Bronchial epithelial cell (primary cell): Measurements from ENCODE around the gene TUT7. TPM values are rescaled to one million over a fixed set of nuclear protein-coding genes. Genes with fewer than 3 reads are reported as not detected.
"Not testable (repeated sequence)": the region's sequence is repeated elsewhere in the genome, so short reads cannot be mapped to it uniquely, and the experiment has no call there.

Experiments
- DNase-seq: peaks from one replicate; pipeline ENCODE4 v3.0.0-alpha.2; 2010; ENCODE audit warnings: low read depth
- FAIRE-seq: peaks from 2 replicates; lab custom pipeline; 2011; peaks lifted over from hg19 to GRCh38; lab: Jason Lieb, UNC
- H3K27me3 ChIP-seq: 2 replicates; pipeline ENCODE4 v1.5.1; 2011; ENCODE audit warnings: low read length; ENCODE audit not compliant: control insufficient read depth, insufficient read depth
- H3K36me3 ChIP-seq: 2 replicates; pipeline ENCODE4 v1.5.1; 2011; ENCODE audit warnings: low read length; ENCODE audit not compliant: control insufficient read depth, insufficient read depth
- H3K4me3 ChIP-seq: 2 replicates; pipeline ENCODE4 v1.5.1; 2011; ENCODE audit warnings: mild to moderate bottlenecking, low read depth, low read length, control low read depth
- CTCF ChIP-seq: IDR thresholded peaks from 2 replicates; pipeline ENCODE4 v1.5.1; 2011; ENCODE audit warnings: mild to moderate bottlenecking, moderate library complexity, low read length, control low read depth, inconsistent platforms; ENCODE audit not compliant: insufficient read depth, severe bottlenecking
- total RNA-seq: library from RNA; depleted of rRNA; stranded (reverse); fragments of >200 nt; gene quantifications from 2 replicates; pipeline ENCODE4 v1.2.1, GENCODE V29; 2014

TUT7 gene, protein sequence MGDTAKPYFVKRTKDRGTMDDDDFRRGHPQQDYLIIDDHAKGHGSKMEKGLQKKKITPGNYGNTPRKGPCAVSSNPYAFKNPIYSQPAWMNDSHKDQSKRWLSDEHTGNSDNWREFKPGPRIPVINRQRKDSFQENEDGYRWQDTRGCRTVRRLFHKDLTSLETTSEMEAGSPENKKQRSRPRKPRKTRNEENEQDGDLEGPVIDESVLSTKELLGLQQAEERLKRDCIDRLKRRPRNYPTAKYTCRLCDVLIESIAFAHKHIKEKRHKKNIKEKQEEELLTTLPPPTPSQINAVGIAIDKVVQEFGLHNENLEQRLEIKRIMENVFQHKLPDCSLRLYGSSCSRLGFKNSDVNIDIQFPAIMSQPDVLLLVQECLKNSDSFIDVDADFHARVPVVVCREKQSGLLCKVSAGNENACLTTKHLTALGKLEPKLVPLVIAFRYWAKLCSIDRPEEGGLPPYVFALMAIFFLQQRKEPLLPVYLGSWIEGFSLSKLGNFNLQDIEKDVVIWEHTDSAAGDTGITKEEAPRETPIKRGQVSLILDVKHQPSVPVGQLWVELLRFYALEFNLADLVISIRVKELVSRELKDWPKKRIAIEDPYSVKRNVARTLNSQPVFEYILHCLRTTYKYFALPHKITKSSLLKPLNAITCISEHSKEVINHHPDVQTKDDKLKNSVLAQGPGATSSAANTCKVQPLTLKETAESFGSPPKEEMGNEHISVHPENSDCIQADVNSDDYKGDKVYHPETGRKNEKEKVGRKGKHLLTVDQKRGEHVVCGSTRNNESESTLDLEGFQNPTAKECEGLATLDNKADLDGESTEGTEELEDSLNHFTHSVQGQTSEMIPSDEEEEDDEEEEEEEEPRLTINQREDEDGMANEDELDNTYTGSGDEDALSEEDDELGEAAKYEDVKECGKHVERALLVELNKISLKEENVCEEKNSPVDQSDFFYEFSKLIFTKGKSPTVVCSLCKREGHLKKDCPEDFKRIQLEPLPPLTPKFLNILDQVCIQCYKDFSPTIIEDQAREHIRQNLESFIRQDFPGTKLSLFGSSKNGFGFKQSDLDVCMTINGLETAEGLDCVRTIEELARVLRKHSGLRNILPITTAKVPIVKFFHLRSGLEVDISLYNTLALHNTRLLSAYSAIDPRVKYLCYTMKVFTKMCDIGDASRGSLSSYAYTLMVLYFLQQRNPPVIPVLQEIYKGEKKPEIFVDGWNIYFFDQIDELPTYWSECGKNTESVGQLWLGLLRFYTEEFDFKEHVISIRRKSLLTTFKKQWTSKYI (N-terminal part only)
- total RNA-seq = 24.7 and 52.4 TPM in 2 replicates

DNA sequence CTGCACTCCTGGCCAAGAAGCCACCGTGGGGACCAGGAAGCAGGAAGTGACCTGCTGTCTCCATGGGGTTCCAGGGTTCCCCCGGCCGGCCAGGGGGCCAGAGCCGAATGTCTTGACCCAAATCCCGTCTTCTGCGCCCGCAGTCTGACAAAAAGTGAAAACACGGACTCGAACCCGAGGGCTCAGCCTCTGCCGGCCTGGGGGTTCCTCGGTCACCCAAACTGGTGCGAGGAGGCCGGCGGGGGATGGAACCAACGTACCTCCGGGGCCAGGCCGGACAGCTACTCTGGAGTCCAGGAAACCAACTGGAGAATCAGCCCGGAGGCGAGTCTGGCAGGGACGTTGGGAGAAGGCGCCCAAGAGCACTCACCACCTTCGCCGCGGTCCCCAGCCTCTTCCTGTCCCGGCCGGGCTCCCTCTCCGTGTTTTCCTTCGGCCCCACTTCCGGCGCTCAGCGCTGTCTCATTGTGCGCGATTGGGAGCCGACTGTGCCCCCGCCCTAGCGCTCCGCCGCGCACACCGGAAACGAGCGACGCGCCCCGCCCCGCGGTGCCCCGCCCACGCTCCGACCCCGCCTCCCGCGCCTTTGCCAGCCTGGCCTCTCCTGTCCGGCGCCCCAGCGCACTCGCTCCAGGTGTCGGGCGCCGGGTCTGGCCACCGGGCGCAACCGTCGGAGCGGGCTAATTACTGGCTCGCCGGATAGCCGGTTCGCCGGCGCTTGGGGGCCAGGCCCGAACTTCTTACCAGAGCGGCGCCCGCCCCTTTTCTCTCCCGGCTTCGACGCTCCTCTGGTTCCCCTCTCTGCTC, at the start of gene TUT7:
Gene TUT7 (minus strand): TSS at position 400 of the 807 bp plus-strand sequence. CDS start 1,211 bp downstream, outside the sequence.
- Histone ChIP-seq H3K36me3 (peaks cover 2% of the 10 kb centered on the region), H3K4me3 (peak within 1 kb of the TSS; percentile 97), H3K27me3 (no peaks in the 10 kb centered on the region)
- TF ChIP-seq CTCF = no peak
- DNase-seq (peak; percentile 80), FAIRE-seq (no peak)

DNA sequence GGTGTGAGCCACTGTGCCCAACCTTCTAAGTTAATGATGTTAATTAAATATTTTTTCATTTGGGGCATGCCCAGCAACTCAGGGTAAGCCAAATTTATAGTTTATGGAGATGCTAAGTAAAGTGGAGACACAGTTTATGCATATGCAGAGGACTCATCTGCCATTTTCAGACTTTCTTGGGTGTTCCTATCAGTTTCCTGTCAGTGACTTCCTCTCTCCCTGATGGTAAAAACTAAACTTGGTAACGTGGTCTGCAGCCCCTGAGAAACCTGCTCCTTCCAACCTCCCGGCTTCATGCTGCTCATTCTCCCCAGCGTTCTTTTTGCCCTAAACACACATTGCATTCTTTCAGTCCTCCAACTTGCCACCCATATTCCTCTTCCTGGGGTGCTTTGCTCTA, 48.4 kb upstream of the TUT7 start:
- Histone ChIP-seq H3K36me3 (no peaks in the 10 kb centered on the region), H3K27me3 (no peaks in the 10 kb centered on the region), H3K4me3 (no peak overlapping the region)
- DNase-seq (no peak), FAIRE-seq (no peak)
- no peak for TF ChIP-seq CTCF

DNA sequence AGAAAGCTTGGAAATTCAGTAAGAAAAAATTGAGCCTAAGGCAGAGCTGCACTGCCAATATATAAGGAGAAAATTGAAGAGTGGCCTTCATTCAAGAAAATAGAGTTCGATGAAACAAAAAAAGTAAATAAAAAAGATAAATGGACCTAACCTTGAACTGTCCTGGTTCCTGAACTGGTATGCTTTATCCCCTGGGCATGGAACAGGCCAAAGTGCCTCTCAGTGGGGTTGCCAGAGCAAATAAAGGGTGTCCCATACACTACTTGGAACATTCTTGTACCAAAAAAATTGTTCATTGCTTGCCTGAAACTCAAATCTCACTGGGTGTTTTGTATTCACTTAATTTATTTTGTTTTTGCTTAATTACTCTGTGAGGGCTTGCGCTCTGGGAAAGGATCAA, 42.2 kb upstream of the TUT7 start:
- no peak overlapping the region for H3K4me3 ChIP-seq
- FAIRE-seq (no peak), DNase-seq (no peak)
- no peaks in the 10 kb centered on the region for H3K27me3 ChIP-seq
- no peak for TF ChIP-seq CTCF
- no peaks in the 10 kb centered on the region for H3K36me3 ChIP-seq

DNA sequence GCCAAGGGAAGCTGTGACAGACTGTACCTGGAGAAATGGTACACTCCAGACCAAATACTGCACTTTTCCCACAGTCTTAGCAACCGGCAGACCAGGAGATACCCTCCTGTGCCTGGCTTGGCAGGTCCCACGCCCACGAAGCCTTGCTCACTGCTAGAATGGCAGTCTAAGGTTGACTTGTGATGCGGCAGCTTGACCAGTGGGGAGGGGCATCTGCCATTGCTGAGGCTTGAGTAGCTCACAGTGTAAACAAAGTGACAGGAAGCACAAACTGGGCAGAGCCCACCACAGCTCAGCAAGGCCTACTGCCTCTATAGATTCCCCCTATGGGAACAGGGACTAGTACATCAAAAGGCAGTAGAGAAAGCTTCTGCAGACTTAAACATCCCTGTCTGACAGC, 36.0 kb upstream of the TUT7 start:
- not testable (repeated sequence) for FAIRE-seq, H3K4me3 ChIP-seq, H3K36me3 ChIP-seq, DNase-seq, H3K27me3 ChIP-seq

GRCh38 chr9:86389628-86390027, 35.4 kb upstream of the TUT7 start:
- DNase-seq = no peak
- Histone ChIP-seq H3K27me3 (no peaks in the 10 kb centered on the region), H3K4me3 (no peak overlapping the region), H3K36me3 (no peaks in the 10 kb centered on the region)
- FAIRE-seq = no peak
- TF ChIP-seq CTCF = no peak
